ENCODE results near the gene INPP5D.

GRCh38 chr2:233147829-233148167 lies 87.7 kb downstream of the INPP5D start:
- TF ChIP-seq, protein P1, sequence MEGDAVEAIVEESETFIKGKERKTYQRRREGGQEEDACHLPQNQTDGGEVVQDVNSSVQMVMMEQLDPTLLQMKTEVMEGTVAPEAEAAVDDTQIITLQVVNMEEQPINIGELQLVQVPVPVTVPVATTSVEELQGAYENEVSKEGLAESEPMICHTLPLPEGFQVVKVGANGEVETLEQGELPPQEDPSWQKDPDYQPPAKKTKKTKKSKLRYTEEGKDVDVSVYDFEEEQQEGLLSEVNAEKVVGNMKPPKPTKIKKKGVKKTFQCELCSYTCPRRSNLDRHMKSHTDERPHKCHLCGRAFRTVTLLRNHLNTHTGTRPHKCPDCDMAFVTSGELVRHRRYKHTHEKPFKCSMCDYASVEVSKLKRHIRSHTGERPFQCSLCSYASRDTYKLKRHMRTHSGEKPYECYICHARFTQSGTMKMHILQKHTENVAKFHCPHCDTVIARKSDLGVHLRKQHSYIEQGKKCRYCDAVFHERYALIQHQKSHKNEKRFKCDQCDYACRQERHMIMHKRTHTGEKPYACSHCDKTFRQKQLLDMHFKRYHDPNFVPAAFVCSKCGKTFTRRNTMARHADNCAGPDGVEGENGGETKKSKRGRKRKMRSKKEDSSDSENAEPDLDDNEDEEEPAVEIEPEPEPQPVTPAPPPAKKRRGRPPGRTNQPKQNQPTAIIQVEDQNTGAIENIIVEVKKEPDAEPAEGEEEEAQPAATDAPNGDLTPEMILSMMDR (IDR thresholded peaks at IDR 0.05), result no peak
- no peak for TF ChIP-seq POLR2AphosphoS5 (IDR thresholded peaks at IDR 0.05)
